NCI-H2107 (cell line): Measurements from ENCODE around the gene ZMYND15.
"Not testable (repeated sequence)": the region's sequence is repeated elsewhere in the genome, so short reads cannot be mapped to it uniquely, and the experiment has no call there.

Source experiments
- DNase-seq: peaks from one replicate; lab custom pipeline; 2025; lab: John Stamatoyannopoulos, UW

ZMYND15 gene

DNA sequence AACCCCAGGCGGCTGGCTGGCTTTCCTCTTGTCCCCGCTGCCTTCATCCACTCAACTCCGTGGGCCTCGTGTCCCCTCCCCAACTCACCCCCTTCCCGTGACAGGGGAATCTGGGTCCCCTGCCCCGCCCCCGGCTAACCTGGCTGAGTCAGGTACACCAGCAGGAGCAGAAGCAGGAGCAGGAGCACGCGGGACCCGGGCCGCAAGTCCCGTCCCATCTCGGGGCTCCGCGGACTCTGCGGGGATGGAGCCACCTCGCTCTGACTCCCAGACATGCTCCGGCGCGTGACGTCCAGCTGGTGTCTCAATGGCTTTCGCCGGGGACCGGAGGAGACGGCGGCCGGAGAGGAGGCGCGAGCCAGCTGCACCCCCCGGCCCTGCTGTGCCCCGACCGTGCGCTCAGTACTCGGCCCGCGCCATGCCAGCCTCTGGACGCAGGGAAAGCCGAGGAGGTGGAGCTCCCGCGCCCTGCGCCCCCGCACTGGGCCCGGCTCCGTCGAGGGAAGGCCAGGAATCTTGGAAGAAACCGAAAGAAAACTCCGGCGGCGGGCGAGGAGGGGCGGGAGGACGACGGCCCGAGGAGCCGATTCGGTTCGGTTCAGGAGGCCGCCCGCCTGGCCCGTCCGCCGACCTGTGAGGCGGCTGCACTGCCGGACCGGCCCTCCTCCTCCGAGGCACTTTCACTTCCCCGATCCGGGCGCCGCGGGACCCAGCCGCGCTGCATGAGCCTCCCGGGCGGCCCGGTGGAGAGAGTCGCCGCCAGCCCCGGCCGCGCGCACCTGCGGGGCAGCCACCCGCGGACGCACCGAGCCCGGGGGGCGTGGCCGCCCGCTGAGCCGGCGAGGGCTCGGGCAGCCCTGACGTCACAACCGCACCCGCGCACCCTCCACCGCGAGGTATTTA lies at the start of gene ZMYND15, which contains the start of gene CXCL16:
Gene ZMYND15 (plus strand): TSS at position 712 of the 903 bp plus-strand sequence. CDS start 716 bp downstream, outside the sequence.
Gene CXCL16 (minus strand): TSS at position 807 of the 903 bp plus-strand sequence. CDS start 589 bp downstream, at position 218.
- no peak for DNase-seq

DNA sequence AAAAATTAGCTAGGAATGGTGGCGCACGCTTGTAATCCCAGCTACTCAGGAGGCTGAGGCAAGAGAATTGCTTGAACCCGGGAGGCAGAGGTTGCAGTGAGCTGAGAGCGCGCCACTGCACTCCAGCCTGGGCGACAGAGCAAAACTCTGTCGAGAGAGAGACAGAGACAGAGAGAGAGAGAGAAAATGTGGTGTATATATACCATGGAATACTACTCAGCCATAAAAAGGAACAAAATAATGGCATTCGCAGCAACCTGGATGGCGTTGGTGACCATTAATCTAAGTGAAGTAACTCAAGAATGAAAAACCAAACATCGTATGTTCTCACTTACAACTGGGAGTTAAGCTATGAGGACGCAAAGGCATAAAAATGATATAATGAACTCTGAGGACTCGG lies 49.8 kb upstream of the ZMYND15 start:
- DNase-seq = not testable (repeated sequence)

GRCh38 chr17:4690745-4691144 lies 48.9 kb upstream of the ZMYND15 start:
- no peak for DNase-seq

DNA sequence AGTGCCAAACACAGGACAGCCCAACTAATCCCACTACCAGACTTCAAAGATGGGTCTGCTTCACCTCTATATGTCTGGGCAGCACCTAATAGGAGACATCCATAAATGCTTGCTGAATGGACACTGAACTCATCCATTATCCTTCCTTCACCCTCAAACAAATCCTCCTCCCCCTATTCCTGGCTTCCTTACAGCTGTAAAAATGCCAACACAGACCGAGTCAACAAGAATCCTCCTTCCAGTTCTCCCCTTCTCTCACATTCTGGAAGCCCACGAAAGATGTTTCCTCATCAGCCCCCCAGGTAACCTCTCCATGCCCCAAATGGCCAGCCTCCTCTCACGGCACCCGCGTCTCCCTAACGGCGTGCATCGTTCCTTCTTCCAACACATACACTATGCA lies 47.9 kb upstream of the ZMYND15 start:
- no peak for DNase-seq

GRCh38 chr17:4693416-4693815 lies 46.2 kb upstream of the ZMYND15 start:
- DNase-seq = no peak

GRCh38 chr17:4696437-4696805 lies 43.2 kb upstream of the ZMYND15 start:
- DNase-seq = no peak

GRCh38 chr17:4699401-4700056 lies 40.1 kb upstream of the ZMYND15 start:
- DNase-seq = not testable (repeated sequence)

DNA sequence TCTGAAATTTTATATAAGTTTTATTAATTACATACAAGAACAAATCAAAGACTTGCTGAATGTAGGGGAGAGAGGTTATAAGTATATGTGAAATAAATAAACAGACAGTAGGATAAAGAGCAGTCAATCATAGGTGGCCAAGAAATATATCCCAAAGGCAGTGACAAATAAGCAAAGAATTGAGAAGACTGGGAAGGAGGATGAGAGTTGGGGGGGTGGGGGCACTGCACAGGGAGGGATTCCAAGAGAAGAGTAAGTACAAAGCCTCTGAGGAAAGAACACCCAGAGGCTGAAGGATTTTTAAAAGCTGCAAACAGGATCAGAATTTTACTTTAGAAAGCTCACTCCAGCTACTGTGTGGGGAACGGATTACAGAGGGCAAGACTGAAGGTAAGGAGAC lies 38.5 kb upstream of the ZMYND15 start:
- DNase-seq = no peak

DNA sequence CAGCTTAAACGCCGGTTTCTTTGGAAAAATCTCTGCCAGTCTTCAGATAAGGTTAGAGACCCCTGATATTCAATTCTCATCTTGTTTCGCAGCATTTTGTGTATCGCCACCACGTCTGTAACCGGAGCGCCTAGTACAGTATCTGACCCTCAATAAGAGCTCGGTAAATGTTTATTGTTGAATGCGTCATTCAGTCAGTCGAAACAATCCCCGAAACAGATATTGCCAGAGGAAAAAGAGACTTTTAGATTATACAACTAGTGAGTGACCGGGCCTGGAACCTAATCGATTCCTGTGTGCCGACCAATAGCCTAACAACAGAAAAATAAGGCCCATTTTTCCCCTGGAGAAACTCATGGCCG lies 36.3 kb upstream of the ZMYND15 start:
- no peak for DNase-seq

DNA sequence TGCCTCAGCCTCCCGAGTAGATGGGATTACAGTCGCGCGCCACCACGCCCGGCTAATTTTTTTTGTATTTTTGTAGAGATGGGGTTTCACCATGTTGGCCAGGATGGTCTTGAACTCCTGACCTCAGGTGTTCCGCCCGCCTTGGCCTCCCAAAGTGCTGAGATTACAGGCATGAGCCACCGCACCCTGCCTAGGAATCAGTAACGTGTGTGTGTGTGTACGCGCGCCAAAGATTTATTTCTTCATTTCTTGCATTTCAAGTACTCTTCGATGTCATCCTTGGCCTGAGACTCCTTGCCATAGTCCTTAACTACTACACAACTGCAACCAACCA lies 35.1 kb upstream of the ZMYND15 start:
- not testable (repeated sequence) for DNase-seq

DNA sequence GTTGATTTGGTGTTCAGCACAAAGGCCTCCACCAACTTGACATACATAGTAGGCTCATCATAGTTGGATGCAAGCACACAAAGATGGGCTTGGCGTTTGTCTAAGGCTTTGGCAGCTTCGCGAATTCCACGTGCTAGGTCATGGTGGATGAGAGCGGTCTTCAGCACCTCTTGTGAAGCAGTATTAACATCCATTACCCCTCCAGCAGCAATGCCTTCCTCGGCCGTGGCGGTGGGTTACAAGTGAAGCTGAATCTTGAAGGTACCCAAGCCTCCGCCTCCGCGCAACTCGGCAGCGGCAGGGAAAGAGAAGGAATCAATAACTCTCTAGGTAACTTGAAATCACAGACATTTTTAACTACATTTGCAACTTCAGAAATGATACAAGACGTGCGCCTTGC lies 34.6 kb upstream of the ZMYND15 start:
- DNase-seq = no peak

DNA sequence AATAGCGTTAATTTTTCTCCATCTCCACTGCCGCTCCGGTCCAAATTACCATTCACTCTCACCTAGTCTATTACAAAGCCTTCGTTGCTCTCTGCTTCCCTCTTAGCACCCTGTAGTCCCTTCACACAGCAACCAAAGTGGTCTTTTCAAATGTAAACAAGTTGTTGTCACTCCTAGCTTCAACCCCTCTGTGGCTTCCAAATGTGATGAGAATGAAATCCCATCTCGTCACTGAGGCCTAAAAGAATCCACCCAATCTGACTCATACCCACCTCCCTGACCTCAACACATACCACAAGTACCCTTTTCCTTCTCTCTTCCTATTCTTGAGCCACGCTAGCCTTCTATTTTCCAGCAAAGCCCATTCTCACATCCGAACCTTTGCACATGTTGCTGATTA lies 33.5 kb upstream of the ZMYND15 start:
- no peak for DNase-seq

GRCh38 chr17:4708436-4708835 lies 31.2 kb upstream of the ZMYND15 start:
- no peak for DNase-seq

- DNase-seq = peak; percentile 88
Measured at GRCh38 chr17:4709794-4710692, 29.6 kb upstream of the ZMYND15 start, which contains the start of gene ARRB2. Gene ARRB2, plus strand, starts transcription at chr17:4710632. Its CDS starts 90 bp downstream, at chr17:4710722.

DNA sequence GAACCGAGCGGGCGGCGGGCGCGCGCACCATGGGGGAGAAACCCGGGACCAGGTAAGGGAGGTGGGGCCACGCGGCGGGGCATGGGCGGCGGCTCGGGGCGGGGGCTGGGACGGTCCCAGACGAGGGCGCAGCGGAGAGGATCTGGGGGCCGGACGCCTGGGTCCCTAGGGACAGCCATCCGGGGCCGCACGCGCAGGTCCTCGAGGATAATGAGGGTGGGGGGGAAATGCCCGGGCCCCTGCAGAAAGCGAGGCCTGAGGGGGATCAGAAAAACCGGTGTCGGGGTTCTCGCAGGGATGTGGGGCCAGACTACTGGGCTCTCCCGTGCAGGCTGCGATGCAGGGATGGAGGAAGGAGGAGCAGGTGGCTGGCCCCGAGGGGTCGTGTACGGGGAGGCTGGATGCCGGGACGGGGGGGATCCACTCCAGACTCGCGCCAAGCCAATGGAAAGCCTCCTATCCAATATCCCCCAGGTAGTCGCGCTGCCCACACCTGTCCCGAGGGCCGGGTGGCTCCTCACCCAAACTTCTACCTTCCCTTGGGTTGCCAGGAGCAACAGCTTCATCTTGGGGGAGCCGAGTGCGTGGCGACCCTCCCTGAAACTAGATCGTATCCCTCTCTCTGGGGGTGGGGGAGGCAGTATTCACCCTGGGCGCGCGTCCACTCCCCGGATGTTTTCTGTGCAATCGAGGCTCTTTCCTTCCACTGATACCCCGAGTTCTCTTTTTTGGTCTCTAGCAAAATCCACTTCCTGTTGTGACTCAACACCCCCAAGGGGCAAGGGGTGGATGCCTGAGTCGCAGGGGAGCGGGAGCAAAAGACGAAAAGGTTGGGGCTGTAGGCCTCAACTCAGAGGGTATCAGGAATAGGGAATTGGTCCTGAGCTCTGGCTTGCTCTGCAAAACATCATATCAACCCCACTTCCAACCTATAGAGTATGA lies 28.7 kb upstream of the ZMYND15 start:
- no peak for DNase-seq

DNA sequence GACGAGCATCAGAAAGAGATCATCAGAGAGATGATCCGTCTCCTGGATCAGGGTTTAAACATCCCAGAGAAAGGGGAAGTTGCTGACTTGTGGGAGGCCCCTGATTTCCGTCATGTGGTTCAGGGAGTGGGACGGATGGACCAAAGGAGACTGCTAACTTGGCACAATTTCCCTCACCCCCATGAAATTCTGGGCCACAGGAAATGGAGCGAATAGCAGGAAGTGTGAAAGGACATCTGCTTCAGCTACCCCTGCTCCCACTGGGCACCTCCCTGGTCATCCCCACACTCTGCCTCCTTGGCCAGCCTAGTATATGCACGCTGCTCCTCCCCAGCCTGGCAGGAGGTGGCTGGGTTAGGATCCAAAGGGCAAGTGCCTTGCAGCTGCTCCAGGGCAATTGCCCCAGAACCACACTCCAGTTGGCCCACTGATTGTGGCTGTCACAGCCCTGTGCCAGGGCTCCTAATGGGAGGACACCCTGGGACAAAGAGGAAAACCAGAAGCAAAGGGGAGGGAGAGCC lies 27.9 kb upstream of the ZMYND15 start:
- no peak for DNase-seq

DNA sequence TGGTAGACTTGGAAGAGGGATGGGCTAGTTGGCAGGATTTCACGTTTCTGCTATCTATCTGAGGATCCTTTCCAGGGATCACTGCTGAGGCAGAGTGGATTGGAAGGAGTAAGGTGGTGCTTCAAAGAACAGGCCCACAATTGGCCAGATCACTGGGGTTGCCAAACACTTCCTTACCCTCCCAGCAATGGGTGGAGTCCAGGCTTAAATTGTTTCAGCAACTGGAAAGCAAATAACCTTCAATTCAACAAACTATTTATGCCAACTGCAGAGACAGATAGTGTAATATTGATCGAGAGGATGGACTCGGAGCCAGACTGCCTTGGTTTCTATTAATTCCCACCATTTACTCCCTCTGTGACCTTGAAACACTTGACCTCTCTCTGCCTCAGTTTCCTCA lies 27.1 kb upstream of the ZMYND15 start:
- DNase-seq = no peak

GRCh38 chr17:4714340-4715062 lies 25.1 kb upstream of the ZMYND15 start:
- not testable (repeated sequence) for DNase-seq

GRCh38 chr17:4715063-4715744 lies 24.4 kb upstream of the ZMYND15 start:
- no peak for DNase-seq

DNA sequence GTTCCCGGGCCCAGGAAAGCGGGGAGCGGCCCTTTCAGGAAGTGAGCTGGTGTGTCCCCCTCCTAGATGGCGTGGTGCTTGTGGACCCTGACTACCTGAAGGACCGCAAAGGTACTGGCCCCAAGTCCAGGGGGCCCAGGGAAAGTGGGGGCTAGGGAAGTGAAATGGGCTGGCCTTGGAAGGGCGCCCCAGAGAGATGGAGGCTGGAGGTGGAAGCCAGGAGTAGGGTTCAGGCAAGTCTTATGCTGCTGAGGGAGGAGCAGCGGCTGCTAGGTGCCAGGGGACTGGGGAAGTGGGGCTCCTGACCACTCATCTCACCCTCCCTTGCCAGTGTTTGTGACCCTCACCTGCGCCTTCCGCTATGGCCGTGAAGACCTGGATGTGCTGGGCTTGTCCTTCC lies 23.6 kb upstream of the ZMYND15 start:
- DNase-seq = no peak
